Duodenal mucosa (tissue), 2 donors: Measurements from ENCODE around the gene RAB26.
"Not testable (repeated sequence)": the region's sequence is repeated elsewhere in the genome, so short reads cannot be mapped to it uniquely, and the experiment has no call there.

Experiments used
- H3K27ac ChIP-seq: one replicate; pipeline ENCODE4 v1.7.0; 2013; ENCODE audit warnings: low read depth, low read length
- H3K27me3 ChIP-seq, 2 donors: one replicate each; pipeline ENCODE4 v1.7.0; 2013; ENCODE audit warnings: low read length in 2 of 2, control low read depth in 1 of 2; ENCODE audit not compliant: insufficient read depth in 2 of 2, control insufficient read depth in 1 of 2
- H3K36me3 ChIP-seq, 2 donors: one replicate each; pipeline ENCODE4 v1.7.0; 2013; ENCODE audit warnings: low read length in 2 of 2, control low read depth in 1 of 2; ENCODE audit not compliant: insufficient read depth in 2 of 2, control insufficient read depth in 1 of 2
- H3K4me1 ChIP-seq, 2 donors: one replicate each; pipeline ENCODE4 v1.7.0; 2013; ENCODE audit warnings: low read length in 2 of 2, control low read depth in 1 of 2; ENCODE audit not compliant: insufficient read depth in 2 of 2, control insufficient read depth in 1 of 2
- H3K4me3 ChIP-seq, 2 donors: one replicate each; pipeline ENCODE4 v1.7.0; 2013; ENCODE audit warnings: low read length in 2 of 2, low read depth in 1 of 2
- H3K9ac ChIP-seq, 2 donors: one replicate each; pipeline ENCODE4 v1.7.0; 2013; ENCODE audit warnings: low read length in 2 of 2, low read depth in 1 of 2
- H3K9me3 ChIP-seq, 2 donors: one replicate each; pipeline ENCODE4 v1.7.0; 2013; ENCODE audit warnings: low read length in 2 of 2, control low read depth in 1 of 2; ENCODE audit not compliant: control insufficient read depth in 1 of 2

Gene RAB26

DNA sequence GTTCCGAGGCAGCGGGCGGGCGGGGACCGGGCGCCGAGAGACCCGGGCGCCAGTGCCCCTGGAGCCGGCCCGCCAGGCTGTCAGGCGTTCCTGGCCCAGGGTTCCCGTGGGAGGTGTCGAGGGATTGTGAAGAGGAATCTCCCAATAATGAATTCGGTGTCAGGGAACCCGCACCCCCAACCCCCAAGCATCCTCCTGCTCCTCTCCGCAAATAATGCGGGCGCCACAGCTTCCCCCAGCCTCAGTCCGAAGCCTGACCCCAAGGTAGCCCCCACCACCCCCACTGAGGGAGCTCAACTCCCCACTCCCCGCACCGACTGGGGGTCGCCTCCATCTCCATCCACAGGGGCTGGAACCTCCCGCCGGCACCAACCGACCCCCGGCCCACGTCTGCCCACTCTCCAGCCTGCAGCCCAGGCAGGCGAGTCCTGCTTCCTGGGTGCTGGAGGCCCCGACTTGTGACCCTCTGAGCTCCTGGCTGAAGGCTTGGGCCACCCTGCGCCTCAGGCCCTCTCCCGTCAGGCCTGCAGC is 48.6 kb downstream of the RAB26 start:
- no peak overlapping the region for H3K4me3 ChIP-seq
- H3K36me3 ChIP-seq, result no peaks in the 10 kb centered on the region
- peaks cover 0 to 12% of the 10 kb centered on the region in 2 donors for H3K4me1 ChIP-seq
- H3K27me3 ChIP-seq, result peaks cover 41 to 43% of the 10 kb centered on the region in 2 donors
- no peak overlapping the region for H3K9ac ChIP-seq
- no peak overlapping the region for H3K27ac ChIP-seq
- no peaks in the 10 kb centered on the region for H3K9me3 ChIP-seq

DNA sequence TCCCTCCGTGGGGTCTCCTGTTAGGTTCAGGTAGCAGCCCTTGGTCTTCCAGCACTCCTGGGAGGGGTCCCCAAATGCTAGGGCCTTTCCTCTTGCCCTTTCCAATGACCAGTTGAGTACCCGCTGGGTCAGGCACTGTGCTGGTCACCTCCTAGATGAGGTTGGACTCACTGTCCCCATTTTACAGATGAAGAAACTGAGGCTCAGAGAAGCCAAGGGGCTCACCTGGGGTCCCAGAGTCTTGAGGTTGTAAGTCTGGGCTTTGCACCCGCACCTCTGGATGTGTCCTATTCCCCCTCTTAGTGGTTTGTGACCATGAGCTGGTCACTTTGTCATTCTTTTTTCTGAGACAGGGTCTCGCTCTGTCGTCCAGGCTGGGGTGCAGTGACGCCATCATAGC is 49.3 kb downstream of the RAB26 start:
- H3K9ac ChIP-seq, result no peak overlapping the region
- no peaks in the 10 kb centered on the region for H3K9me3 ChIP-seq
- peaks cover 41 to 43% of the 10 kb centered on the region in 2 donors for H3K27me3 ChIP-seq
- H3K27ac ChIP-seq, result no peak overlapping the region
- no peak overlapping the region for H3K4me3 ChIP-seq
- peaks cover 0 to 12% of the 10 kb centered on the region in 2 donors for H3K4me1 ChIP-seq
- H3K36me3 ChIP-seq, result no peaks in the 10 kb centered on the region

DNA sequence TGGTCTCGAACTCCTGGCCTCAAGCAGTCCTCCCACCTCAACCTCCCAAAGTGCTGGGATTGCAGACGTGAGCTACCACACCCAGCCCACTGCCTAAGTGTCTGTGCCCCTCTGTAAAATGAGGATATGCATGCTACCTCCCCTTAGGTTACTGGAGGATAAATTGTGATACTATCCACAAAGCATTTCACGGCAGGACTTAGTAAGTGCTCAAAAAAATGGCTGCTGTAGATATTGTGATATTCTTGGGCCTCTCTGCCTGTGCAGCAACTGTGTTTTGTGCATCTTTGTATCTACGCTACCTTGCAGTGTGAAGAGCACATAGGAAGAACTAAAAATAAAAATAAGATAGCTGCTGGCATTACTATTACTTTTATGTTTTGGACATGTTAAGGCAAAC is 49.9 kb downstream of the RAB26 start:
- no peak overlapping the region for H3K4me3 ChIP-seq
- H3K9ac ChIP-seq, result no peak overlapping the region
- peaks cover 41 to 43% of the 10 kb centered on the region in 2 donors for H3K27me3 ChIP-seq
- H3K4me1 ChIP-seq, result peaks cover 0 to 12% of the 10 kb centered on the region in 2 donors
- no peak overlapping the region for H3K27ac ChIP-seq
- H3K36me3 ChIP-seq, result no peaks in the 10 kb centered on the region
- H3K9me3 ChIP-seq, result no peaks in the 10 kb centered on the region

DNA sequence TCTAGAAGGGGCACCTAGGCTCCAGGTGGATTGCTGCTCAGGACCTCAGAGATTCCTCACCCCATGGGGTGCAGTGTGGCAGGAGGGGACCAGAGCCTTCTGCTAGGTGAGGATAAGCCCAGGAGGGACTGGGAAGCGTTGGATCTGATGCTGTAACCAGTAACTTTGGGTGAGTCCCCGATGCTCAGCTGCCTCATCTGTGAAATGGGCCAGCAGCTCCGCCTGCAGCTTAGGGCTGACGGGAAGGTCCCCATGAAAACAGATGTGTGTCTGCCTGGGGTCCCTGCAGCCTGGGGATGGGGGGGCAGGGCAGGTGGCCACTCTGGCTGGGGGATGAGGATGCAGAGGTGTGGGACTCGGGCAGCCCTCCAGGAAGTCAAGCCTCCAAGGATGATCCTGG is 50.7 kb downstream of the RAB26 start:
- peaks cover 37 to 43% of the 10 kb centered on the region in 2 donors for H3K27me3 ChIP-seq

DNA sequence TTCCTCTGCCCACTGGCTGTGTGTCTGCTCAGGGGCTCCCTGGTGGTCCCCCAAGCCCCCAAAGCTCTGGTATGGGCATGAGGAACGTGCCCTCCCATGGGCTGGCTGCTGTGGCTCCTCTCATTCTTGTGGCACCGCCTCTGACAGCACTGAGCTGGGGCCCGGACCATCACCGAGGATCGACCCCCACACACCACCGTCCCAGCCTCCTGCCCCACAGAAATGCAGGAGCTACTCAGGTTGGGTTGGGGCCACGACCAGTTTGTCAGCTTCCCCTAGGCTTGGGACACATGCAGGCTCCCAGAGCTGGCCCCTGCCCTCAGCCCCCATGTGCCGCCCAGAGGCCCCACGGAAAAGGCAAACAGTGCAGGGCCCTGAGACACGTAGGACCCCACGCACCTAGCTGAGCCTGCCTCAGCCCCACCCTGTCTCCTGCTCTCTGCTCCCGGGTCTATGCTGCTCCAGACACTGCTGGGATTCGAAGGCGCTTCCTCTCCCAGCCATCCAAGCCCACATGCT is 51.3 kb downstream of the RAB26 start:
- Histone ChIP-seq H3K9me3 (no peaks in the 10 kb centered on the region), H3K9ac (no peak overlapping the region), H3K27ac (no peak overlapping the region), H3K4me1 (peaks cover 2 to 13% of the 10 kb centered on the region in 2 donors), H3K4me3 (no peak overlapping the region), H3K27me3 (peaks cover 32 to 37% of the 10 kb centered on the region in 2 donors), H3K36me3 (no peaks in the 10 kb centered on the region)

More for the DNA sequence above, 50.7 kb downstream of the RAB26 start:
- H3K4me1 ChIP-seq, result peaks cover 0 to 12% of the 10 kb centered on the region in 2 donors
- H3K9ac ChIP-seq, result no peak overlapping the region
- H3K4me3 ChIP-seq, result no peak overlapping the region
- H3K36me3 ChIP-seq, result no peaks in the 10 kb centered on the region
- no peak overlapping the region for H3K27ac ChIP-seq
- H3K9me3 ChIP-seq, result no peaks in the 10 kb centered on the region

DNA sequence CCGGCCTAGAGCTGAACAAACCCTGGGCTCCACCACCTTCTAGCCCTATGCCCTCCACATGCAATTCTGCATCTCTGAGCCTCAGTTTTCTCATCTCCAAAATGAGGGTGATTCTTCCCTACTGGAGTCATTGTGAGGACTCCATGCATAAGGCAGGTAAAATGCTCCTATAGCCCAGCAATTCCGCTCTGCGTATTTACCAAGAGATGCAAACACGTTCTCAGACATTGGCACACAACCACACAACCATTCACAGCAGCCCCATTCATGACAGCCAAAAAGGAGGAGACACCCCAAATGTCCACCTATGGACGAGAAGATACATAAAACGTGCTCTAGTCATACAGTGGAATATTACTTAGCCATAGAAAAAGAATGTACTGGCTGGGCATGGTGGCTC is 51.9 kb downstream of the RAB26 start:
- no peaks in the 10 kb centered on the region for H3K36me3 ChIP-seq

DNA sequence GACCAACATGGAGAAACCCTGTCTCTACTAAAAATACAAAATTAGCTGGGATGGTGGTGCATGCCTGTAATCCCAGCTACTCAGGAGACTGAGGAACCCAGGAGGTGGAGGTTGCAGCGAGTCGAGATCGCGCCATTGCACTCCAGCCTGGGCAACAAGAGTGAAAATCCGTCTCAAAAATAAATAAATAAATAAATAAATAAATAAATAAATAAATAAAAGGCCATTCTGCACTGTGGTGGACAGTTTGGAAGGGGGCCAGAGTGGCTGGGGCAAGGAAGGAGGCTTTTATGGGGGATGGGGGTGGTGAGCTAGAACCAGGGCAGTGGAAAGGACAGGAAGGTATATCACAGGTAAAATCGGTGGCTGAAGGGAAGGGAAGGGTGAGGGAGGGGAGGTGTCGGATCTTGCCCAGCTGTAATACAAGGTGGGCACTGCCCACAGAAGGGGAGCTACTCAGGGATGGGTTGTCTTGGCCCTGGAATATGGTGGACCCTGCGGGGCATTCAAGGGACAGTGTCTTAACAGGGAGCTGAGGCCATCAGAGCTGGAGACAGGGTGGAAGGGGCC is 54.8 kb downstream of the RAB26 start:
- H3K36me3 ChIP-seq, result peaks cover 7 to 12% of the 10 kb centered on the region in 2 donors
- not testable (repeated sequence) for H3K4me3 ChIP-seq, H3K9me3 ChIP-seq, H3K9ac ChIP-seq, H3K27ac ChIP-seq
- peaks cover 8 to 15% of the 10 kb centered on the region in 2 donors for H3K27me3 ChIP-seq
- H3K4me1 ChIP-seq, result peaks cover 11 to 20% of the 10 kb centered on the region in 2 donors

More for the DNA sequence above, 51.9 kb downstream of the RAB26 start:
- H3K4me1 ChIP-seq, result peaks cover 4 to 8% of the 10 kb centered on the region in 2 donors
- no peak overlapping the region for H3K9ac ChIP-seq
- H3K27me3 ChIP-seq, result peaks cover 25 to 30% of the 10 kb centered on the region in 2 donors
- no peak overlapping the region for H3K27ac ChIP-seq
- H3K9me3 ChIP-seq, result no peaks in the 10 kb centered on the region
- no peak overlapping the region for H3K4me3 ChIP-seq
